ENCODE measurements around the gene CLCN1. TPM values are rescaled to one million over a fixed set of nuclear protein-coding genes. Genes with fewer than 3 reads are reported as not detected.

The CLCN1 gene
- polyA plus RNA-seq, 1 donor, result 2.5 TPM

DNA sequence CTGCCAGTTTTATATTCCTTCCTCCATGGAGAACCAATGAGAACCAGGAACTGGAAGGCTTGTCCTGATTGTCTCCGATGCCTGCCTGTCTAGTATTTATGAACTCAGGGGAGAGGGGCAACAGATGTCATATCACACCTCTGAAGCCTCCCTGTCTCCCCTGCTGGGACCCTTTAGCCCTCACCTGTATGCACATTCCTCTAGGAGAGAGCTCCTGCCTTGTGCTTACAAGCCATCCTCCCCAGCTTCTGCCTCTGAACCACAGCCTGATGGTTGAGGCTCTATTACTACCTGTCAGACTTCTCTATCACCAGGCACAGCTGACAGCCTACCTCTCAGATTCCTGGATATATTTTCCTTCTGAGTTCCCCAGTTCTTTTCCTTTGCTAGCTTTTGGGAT, 52.5 kb downstream of the CLCN1 start:
- DNase-seq, result no peak

DNA sequence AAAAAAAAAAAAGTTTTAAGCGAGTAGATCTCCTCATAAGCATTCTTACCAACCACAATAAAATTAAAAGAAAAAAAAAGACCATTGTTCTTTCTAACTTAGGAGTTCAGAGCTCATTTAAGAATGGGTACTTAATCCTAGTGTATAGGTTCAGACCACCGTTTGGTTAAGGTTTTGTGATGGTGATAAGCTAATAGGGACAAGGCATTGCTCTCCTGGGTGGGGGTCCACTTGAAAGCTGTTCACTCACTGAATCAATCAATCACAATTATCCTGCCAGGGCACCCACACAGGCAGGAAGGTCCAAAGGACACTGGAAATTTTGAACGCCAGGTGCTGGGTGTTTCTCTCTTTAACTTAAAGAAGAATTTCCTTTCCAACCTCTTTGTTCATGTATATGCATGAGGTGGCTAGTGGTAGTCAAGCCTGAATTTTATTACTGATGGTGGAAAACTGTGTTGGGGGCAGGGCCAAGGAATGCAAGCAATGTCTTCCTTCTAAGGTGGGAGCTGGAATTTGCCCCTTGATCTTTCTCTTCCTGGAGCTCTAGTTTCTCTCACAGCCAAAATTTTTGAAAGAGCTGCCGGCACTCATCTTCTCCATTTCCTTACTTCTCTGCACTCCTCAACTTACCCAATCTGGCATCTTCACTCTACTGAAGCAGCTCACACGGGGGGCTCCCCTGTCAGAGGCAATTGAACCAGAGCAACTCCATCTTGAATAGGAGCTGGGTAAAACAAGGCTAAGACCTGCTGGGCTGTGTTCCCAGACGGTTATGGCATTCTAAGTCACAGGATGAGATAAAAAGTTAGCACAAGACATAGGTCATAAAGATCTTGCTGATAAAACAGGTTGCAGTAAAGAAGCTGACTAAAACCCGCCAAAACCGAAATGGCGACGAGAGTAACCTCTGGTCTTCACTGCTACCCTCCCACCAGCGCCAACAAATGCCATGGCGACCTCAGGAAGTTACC, 54.1 kb downstream of the CLCN1 start:
- DNase-seq, result no peak

DNA sequence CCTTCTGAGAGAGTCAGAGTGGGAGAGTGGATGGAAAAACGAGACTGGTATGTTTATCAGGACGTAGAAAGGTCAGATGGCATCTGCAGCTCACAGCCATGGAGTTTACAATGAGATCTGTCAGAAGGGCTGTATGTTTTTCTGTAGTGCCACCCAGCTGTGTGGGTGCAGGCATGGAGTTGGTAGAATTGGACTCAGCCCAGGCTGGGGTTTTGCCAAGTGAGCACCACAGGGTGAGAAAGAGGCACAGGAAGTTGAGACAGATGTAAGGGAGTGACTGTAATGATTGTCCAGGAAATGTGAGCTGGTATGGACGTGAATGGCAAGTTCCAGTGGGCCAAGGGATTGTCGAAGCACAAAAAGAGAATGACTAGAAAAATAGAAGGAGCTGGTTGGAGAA, 56.2 kb downstream of the CLCN1 start:
- no peak for DNase-seq

DNA sequence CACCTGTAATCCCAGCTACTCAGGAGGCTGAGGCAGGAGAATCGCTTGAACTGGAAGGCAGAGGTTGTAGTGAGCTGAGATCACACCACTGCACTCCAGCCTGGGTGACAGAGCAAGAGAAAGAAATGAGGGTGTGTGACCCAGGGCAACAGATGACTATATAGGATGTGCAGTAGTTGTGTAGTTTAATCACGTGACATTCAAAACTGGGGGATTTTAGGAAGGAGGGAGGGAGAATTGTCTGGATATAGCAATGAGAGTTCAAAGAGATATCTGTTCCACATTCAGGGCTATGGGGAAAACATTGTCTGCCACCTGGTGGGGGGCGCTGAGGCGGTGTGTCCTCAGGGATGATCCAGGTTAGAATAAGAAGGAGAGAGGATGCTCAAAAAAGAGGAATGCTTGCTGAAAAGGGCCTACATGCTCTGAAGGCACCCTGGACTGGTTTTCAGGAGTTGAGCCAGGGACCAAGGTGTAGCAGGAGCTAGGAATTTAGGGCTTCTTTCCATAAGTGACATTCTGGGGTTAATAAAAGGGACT, 57.4 kb downstream of the CLCN1 start:
- DNase-seq, result no peak

DNA sequence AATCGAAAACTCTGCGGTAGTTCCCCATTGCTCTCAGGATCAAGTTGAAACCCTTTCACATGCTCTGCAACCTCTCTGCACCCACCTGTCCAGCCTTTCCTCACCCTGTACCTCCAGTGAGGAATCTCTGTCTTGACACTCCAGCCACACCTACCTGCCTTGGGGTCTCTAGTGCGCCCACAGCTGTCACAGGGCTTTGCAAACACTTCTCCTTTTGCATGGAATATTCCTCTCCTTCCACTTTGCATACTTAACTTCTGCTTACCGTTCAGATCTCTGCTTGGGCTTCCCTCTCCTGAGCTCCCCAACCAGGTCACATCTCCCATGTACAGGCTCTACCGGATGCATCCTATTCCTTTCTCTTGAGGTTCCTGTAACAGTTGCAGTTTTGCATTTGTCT, 58.6 kb downstream of the CLCN1 start:
- no peak for DNase-seq

DNA sequence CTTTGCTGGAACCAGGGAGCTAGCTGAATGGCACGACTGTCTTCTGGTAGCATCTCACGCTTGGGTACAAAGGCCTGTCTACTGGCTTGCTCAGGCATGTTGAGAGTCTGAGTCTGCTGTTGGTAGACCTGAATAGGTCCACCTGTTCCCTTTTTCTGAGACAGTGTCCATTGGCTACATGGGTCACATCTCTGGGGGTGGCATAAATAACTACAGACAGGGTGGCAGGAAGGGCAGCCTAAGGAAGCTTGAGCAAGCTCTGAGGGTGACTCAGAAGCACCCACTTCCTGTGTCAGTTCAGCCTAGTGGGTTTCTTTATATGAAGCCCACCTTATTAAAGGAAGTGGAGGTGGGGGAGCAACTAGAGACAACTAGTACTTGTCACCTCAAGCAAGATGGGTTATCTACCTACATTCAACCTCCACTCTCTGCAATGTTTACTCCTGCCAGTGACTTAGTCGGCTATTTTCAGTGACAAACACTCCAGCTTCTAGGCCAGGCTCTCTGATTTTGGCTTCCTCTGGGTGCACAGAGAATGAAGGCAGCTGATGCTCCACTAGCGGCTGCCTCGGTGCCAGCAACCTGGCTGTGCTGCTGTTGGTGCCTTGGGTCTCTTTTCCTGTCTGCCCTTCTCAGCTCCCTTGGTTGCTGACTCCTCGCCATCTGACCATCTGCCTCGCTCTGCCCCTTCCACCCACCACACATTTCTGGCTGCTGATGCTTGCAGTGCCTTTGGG, 59.6 kb downstream of the CLCN1 start:
- DNase-seq, result no peak

DNA sequence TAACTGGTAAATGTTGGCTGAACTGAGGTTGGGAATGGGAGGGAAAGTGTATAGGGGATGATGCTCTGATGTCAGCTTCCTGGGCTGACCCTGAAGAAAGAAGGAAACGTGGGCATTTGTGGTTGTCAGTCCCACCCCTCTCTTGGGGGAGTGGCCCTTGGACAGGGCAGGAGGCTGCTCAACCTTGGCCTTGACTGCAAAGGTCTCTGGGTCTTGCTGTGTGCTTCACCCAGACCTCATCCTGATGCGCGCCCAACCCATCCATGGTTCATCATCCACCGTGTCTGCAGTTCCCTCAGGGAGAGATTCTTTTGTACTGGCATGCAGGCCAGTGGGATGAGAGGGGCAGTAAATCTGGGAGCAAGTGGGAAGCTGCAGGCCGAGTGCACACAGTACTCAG, 60.5 kb downstream of the CLCN1 start:
- DNase-seq, result no peak

DNA sequence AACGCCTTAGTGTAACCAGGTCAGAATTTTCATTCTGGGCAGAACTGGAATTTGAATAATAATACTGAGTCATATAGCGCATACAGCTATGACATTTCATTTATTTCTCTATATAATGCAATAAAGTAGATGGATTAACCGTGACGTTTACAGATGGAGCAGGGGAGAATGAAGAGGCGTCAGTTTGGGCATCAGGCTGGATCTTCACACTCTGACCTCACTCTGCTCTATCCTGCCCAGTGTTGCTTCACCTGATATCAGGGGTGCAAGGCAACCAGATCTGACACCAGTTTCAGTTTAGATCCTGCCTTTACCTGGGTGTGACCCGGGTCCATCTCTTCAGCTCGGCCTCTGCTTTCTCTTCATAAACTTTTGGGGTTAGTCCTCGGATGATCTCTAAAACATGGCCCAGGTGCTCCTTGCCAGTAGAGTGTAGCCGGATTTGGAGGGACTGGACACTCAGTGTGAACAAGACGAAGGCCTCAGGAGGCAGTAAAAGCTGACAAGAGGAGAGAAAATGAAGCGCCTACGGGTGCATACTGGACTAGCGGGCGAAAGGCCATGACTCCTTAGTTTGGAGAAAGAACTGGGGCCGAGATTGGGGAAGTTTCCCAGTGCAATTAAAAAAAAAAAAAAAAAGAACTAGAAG, 63.8 kb downstream of the CLCN1 start:
- no peak for DNase-seq

DNA sequence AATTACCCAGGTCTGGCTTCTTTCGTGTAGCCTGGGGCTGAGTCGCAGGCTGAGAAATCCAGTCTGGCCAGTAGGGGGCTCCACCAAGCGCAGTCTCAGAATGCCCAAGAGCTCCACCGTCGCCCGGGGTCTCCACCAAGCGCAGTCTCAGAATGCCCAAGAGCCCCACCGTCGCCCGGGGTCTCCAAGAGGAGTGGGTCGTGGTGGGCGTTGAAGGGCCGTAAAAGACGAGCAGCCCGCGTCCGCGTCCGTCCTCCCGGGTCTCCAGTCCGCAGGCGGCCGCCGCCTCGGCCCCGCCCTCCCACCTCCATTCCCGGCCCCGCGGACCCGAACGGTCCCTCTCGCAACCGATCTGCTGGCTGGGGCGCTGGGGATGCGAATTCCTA, 64.3 kb downstream of the CLCN1 start:
- DNase-seq, result peak; percentile 90

DNA sequence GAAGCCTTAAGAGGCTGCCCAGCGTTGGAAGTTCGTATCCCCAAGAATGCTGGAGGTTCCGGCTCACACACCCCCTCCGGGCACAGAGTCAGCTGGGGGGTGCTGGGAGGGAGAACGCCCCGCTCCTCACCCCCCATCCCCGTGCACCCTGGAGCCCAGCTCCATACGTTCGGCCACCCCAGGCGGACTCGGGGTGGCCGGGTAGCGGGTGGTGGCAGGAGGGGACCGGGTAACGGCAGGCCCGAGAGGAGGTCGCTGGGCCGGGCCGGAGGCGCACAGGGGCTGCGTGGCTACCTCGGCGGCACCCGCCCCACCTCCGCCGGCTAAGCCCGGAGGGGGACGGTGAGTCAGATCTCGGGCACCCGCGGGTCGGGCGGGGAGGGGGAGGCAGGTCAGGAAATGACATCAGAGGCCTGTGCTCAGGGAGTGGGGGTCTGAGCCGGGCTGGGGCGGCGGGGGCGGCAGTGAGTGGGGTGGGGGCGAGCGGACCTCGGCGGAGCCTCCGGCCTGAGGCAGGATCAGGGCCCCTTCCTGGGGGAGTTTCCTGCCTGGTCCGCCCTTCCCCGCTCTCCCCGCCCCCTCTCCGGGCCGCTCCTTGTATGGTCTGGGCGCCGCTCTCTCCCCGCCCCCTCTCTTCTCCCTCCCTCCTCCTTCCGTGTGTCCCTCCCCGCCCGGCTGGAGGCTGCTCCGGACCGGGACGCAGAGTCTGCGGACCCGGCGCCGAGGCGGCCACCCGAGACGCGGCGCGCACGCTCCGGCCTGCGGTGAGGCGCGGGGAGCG, 64.9 kb downstream of the CLCN1 start, which contains the start of gene ZYX:
Gene ZYX, plus strand, starts transcription at position 700 of the 781 bp plus-strand sequence. CDS start 227 bp downstream, outside the sequence.
- DNase-seq, result peak; percentile 96

DNA sequence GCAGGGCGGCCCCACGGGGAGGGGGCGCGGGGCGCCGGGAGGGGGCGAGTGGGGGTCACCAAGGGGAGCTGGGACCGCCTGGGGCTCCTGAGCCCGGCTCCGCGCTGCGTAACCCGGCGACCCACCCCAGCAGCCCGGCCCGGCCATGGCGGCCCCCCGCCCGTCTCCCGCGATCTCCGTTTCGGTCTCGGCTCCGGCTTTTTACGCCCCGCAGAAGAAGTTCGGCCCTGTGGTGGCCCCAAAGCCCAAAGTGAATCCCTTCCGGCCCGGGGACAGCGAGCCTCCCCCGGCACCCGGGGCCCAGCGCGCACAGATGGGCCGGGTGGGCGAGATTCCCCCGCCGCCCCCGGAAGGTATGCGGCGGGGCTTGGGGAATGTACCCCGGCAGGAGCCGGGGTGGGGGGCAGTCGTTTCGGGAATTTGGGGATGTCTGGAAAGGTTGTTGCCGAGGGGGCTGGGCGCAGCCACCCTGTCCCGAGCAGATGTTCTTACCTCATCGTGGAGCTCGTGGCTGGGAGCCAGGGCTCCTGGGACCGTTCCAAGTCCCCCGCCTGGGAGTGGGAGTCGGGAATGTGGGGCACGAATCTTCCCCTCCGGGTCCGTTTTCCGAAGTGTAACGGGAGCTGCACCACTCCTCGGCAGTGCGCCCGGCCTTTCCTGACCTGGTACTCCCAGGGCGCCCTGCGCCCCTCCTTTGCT, 65.7 kb downstream of the CLCN1 start:
- peak; percentile 74 for DNase-seq

DNA sequence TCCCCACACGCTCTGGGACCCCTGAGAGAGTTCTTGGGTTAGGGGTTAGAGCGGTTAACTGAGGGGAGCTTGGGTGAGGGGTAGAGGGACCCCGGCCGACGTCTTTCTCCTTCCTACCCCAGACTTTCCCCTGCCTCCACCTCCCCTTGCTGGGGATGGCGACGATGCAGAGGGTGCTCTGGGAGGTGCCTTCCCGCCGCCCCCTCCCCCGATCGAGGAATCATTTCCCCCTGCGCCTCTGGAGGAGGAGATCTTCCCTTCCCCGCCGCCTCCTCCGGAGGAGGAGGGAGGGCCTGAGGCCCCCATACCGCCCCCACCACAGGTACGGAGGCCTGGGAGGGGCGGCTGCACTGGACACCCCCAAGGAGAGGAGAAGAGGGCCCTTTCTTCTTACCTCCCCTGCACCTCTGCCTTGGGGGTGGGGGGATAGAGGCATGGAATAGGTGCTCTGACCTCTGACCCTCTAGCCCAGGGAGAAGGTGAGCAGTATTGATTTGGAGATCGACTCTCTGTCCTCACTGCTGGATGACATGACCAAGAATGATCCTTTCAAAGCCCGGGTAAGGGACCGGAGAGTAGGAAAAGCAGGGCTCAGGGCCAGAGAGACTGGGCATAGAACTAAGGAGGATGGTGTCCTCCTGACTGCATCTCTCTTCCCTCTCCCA, 66.3 kb downstream of the CLCN1 start:
- no peak for DNase-seq

DNA sequence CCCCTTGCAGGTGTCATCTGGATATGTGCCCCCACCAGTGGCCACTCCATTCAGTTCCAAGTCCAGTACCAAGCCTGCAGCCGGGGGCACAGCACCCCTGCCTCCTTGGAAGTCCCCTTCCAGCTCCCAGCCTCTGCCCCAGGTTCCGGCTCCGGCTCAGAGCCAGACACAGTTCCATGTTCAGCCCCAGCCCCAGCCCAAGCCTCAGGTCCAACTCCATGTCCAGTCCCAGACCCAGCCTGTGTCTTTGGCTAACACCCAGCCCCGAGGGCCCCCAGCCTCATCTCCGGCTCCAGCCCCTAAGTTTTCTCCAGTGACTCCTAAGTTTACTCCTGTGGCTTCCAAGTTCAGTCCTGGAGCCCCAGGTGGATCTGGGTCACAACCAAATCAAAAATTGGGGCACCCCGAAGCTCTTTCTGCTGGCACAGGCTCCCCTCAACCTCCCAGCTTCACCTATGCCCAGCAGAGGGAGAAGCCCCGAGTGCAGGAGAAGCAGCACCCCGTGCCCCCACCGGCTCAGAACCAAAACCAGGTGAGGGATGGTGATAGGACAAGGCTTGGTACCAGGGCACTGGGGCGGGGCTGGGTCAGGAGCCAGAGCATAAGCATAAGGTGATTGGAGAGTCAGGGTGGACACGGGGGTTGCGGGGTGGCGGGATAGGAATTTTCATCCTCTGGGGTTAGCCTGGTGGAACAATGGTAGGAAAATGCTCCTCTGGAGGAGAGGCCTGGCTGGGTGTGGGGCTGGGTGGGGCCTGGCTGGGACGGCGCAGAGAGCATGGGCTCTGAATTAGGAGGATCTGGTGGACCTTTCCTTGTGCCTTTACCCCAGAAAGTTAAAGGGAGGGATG, 67.1 kb downstream of the CLCN1 start:
- DNase-seq, result no peak

DNA sequence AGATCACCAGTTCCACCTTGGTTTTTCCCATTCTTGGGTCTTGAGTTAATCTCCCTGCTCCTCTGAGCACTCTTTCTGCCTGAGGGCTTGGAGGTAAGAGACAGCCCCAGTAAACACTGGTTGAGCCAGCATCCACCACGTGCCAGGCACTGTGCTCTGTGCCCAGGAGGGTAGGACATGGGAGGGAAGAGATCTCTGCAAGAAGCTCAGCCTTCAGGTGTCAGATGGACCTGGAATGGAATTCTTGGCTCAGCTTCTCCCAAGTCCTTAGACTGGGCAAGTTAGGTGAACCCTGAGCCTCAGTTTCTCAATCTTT, 67.7 kb downstream of the CLCN1 start:
- no peak for DNase-seq

DNA sequence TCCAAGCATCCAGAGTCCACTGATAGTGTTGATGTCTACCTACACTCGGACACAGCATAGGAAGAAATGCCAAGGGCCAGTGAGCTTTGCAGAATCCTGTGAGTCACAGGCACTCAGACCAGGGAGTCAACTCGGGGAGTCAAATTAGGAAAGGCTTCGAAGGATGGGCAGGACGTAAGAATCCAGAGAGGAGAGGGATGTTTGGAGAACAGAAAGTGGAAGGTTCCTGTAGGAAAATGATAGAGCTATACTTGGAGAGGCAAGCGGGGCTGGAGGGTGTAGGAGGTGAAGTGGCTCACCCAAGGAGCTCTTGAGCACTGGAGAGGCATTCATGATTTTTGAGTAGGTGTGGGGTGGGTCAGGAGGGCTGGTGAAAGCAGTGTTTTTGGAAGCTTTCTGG, 68.2 kb downstream of the CLCN1 start:
- DNase-seq, result no peak

DNA sequence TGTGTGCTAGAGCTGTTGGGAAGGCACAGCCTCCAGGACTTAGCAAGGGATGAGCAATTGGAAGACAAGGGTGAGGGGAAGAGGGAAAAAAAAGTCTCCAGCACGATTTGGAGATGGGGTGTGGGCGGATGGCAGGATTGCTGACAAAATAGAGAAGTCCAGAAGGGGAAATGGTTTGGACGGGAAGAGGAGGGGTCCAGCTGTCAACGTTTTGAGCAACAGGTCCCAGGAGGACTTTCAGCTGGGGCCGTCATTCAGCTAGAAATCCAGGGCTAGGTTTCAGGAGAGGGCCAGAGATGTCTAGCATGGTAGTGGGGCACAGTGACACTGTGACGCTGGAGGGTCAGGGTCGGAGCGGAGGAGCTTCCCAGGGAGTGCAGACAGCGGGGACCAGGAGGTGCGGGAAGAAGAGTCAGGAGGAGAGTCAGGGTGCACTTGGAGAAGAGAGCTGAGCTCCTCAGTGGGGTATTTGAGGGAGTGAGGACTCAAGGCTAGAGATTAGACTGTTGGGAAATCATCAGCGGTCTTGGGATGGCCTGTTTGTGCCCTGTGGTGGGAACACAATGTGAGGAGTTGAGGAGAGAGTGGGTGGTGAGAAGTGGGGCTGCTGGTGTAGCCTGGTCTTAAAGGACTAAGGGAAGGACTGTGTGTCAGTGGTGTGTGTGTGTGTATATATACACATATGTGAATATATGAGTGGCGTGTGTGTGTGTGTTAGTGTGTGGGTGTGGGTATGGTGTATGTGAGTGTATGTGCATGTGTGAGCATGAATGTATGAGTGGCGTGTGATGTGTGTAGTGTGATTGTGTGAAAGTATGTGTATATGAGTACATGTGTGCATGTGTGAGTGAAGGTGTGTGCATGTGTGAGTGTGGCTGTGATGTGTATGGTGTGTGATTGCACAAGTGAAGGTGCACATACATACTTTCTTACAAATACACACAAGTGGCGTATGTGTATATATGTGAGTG, 69.0 kb downstream of the CLCN1 start:
- DNase-seq, result no peak

DNA sequence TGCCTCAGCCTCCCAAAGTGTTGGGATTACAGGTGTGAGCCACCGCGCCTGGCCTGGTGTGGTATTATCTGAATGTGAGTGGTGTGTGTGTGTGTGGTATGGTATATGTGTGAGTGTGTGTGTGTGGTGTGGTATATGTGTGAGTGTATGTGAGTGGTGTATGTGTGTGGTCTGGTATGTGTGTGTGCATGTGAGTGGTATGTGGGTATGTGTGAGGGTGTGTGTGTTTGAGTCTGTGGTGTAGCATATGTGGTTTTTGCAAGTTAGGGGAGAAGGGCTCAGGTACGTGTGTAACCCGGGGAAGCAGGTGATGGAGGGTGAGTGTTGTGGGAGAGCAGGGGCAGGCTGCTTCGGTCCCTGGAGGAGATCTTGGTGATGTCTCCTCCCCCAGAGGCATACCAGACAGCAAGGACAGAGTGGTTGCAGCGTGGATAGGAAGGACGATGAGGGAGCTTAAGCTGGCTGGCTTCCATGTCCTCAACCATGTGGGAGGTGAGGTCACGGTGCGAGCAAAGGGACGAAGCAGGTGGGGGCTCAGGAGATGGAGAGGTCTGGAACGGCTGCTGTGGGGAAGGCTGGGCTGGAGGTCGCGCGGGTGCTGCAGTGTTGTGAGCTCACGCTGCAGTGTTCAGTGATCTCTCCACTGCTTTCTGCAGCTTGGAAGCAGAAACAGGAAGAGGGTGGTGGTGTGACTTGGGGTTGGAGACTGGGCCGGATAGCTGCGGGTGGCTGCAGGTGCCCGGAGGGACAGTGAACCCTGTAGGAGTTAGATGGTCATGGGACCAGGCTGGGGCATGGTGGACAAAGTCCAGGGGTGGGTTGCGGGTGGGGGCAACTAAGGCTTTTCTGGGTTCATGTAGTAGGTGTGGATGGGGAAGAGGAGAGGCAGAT, 70.2 kb downstream of the CLCN1 start:
- DNase-seq, result no peak
